Measurements from ENCODE around the gene CFAP46. TPM values are rescaled to one million over a fixed set of nuclear protein-coding genes. Genes with fewer than 3 reads are reported as not detected.
"Not testable (repeated sequence)": the region's sequence is repeated elsewhere in the genome, so short reads cannot be mapped to it uniquely, and the experiment has no call there.

CFAP46 gene
- total RNA-seq, 1 experiment from 2014 or later = not detected

DNA sequence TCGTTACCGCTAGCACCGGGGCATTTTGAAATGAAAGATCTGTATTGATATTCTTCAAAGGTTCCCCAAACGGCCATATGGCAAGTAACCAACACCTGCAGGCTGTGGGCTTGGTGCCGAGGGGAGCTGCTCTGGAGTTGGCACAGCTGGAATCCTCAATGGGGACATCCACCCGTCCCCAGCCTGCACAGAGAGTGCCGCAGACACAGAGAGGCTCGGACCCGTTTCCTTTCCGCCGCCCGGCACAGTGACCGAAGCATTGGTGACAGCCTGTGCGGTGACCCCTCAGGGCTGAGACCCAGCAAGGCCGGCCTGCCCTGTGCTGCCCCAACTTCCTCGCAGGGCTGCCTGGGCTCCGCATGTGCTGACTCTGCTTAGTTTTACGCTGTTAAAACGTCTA, 4.5 kb downstream of the CFAP46 start:
- CTCF ChIA-PET = no interaction called here
- TF ChIP-seq, protein P1, sequence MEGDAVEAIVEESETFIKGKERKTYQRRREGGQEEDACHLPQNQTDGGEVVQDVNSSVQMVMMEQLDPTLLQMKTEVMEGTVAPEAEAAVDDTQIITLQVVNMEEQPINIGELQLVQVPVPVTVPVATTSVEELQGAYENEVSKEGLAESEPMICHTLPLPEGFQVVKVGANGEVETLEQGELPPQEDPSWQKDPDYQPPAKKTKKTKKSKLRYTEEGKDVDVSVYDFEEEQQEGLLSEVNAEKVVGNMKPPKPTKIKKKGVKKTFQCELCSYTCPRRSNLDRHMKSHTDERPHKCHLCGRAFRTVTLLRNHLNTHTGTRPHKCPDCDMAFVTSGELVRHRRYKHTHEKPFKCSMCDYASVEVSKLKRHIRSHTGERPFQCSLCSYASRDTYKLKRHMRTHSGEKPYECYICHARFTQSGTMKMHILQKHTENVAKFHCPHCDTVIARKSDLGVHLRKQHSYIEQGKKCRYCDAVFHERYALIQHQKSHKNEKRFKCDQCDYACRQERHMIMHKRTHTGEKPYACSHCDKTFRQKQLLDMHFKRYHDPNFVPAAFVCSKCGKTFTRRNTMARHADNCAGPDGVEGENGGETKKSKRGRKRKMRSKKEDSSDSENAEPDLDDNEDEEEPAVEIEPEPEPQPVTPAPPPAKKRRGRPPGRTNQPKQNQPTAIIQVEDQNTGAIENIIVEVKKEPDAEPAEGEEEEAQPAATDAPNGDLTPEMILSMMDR (IDR thresholded peaks at IDR 0.05; ENCODE audit: unreplicated experiment) = no peak
- no peak for DNase-seq
- no TSS peak for BruUV-seq (replicated peaks)
- Mint-ChIP-seq H3K36me3 (ENCODE audit: insufficient read depth, unreplicated experiment) (no peaks in the 10 kb centered on the region), H3K27ac (ENCODE audit: unreplicated experiment) (no peak overlapping the region), H3K27me3 (ENCODE audit: unreplicated experiment) (peaks cover 21% of the 10 kb centered on the region), H3K9me3 (ENCODE audit: low read depth, unreplicated experiment) (no peaks in the 10 kb centered on the region), H3K4me3 (ENCODE audit: low read depth, unreplicated experiment) (no peak overlapping the region), H3K4me1 (ENCODE audit: low read depth, unreplicated experiment) (no peaks in the 10 kb centered on the region)
- intact Hi-C loops (cut with micrococcal nuclease; ENCODE audit: unreplicated experiment) = no loop called here

DNA sequence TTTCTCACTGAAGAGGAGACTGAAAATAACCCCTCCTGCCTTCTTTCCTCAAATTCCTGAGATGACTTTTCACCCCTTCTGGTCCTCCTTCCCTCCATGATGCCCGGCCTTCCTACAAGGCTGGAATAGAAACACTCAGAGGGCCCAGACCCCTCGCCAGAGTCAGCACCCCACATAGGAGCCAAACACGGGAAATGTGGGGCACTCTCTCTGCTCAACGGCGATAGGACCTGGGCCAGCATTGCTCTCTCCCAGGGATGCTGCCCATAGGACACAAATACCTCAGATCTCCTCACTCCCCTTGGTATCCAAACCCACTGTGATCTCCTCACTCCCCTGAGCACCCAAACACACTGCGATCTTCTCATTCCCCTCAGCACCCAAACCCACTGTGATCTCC, 7.4 kb downstream of the CFAP46 start:
- Mint-ChIP-seq H3K27ac (ENCODE audit: unreplicated experiment) (no peak overlapping the region), H3K4me1 (ENCODE audit: low read depth, unreplicated experiment) (no peaks in the 10 kb centered on the region), H3K27me3 (ENCODE audit: unreplicated experiment) (peaks cover 11% of the 10 kb centered on the region), H3K4me3 (ENCODE audit: low read depth, unreplicated experiment) (no peak overlapping the region), H3K9me3 (ENCODE audit: low read depth, unreplicated experiment) (no peaks in the 10 kb centered on the region), H3K36me3 (ENCODE audit: insufficient read depth, unreplicated experiment) (no peaks in the 10 kb centered on the region)
- TF ChIP-seq, protein P1 (IDR thresholded peaks at IDR 0.05; ENCODE audit: unreplicated experiment) = no peak
- no peak for DNase-seq
- CTCF ChIA-PET = no interaction called here
- intact Hi-C loops (cut with micrococcal nuclease; ENCODE audit: unreplicated experiment) = no loop called here
- BruUV-seq (replicated peaks) = no TSS peak

DNA sequence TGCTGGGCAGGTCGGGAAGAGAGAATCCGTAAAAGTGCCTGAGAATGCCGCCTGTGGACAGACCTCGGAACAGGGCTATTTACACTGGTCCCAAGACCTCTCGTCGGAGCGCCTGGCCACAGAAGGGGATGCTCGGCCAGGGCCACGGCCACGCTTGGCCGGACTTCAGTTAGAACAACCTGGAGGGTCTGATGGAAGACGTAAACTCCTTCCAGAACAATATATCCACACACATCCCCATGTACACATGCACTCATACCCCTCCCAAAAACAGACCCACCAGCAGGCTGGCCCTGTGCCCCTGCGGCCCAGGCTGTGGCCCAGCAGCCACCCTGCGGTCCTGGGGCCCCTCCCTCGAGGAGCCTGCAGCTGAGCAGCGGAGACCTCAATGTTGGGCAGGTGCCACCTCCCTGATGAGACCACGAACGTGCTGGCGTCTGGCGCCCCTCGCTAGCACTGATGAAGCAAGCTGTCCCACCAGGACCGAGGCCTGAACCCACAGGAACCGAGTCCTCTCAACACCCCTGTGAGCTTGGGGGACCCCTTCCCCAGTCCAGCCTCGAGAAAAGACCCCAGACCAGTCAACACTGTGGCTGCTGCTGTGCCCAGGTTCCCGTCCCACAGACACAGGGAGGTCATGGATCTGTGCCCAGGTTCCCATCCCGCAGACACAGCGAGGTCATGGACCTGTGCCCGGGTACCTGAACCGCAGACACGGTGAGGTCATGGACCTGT, 8.9 kb downstream of the CFAP46 start:
- TF ChIP-seq, protein P1 (IDR thresholded peaks at IDR 0.05; ENCODE audit: unreplicated experiment) = no peak
- Mint-ChIP-seq H3K9me3 (ENCODE audit: low read depth, unreplicated experiment) (no peaks in the 10 kb centered on the region), H3K4me1 (ENCODE audit: low read depth, unreplicated experiment) (no peaks in the 10 kb centered on the region), H3K27ac (ENCODE audit: unreplicated experiment) (no peak overlapping the region), H3K27me3 (ENCODE audit: unreplicated experiment) (peaks cover 11% of the 10 kb centered on the region), H3K4me3 (ENCODE audit: low read depth, unreplicated experiment) (no peak overlapping the region), H3K36me3 (ENCODE audit: insufficient read depth, unreplicated experiment) (no peaks in the 10 kb centered on the region)
- CTCF ChIA-PET = no interaction called here
- intact Hi-C loops (cut with micrococcal nuclease; ENCODE audit: unreplicated experiment) = no loop called here
- DNase-seq = no peak
- no TSS peak for BruUV-seq (replicated peaks)

DNA sequence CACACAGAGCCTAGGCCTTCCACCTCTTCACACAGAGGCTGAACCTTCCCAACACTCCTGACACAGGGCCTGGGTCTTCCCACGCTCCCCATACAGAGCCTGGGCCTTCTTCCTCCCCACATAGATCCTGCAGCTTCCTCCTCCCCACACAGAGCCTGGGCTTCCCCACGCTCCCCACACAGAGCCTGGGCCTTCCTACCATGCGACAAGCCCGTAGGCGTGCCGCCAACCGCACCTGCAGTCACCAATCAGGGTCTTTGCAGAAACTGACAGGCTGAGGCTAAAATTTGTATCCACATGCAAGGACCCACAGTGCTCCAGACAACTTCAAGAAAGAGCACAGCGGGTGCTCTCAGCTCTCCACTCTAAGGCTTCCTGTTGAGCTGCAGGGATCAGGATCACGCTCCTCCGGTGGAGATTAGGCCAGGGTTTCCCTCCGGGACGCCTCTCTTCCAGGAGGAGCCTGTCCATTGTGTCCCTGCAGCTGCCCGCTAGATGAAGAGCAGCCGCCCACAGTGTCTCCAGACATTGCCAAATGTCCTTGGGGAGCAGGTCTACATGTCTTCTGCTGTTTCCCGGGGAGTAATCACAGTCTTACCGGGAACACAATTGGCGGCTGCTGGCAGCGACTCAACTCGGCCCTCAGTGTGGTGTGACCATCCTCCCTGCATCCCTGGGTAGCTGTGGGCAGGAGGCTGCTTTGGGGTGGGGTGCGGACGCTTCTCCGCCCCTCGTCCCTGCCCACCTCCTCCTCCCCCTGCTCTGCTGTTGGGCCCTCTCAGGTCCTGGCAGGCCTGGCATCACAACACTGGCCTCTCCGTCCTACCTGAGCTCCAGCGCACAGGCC, 9.7 kb downstream of the CFAP46 start:
- intact Hi-C loops (cut with micrococcal nuclease; ENCODE audit: unreplicated experiment) = no loop called here
- no peaks in the 10 kb centered on the region for H3K4me1 Mint-ChIP-seq (ENCODE audit: low read depth, unreplicated experiment)
- BruUV-seq (replicated peaks) = no TSS peak
- TF ChIP-seq, protein P1 (IDR thresholded peaks at IDR 0.05; ENCODE audit: unreplicated experiment) = no peak
- peaks cover 11% of the 10 kb centered on the region for H3K27me3 Mint-ChIP-seq (ENCODE audit: unreplicated experiment)
- no peaks in the 10 kb centered on the region for H3K9me3 Mint-ChIP-seq (ENCODE audit: low read depth, unreplicated experiment)
- CTCF ChIA-PET = no interaction called here
- H3K4me3 Mint-ChIP-seq (ENCODE audit: low read depth, unreplicated experiment) = no peak overlapping the region
- no peak for DNase-seq
- H3K27ac Mint-ChIP-seq (ENCODE audit: unreplicated experiment) = no peak overlapping the region
- no peaks in the 10 kb centered on the region for H3K36me3 Mint-ChIP-seq (ENCODE audit: insufficient read depth, unreplicated experiment)

DNA sequence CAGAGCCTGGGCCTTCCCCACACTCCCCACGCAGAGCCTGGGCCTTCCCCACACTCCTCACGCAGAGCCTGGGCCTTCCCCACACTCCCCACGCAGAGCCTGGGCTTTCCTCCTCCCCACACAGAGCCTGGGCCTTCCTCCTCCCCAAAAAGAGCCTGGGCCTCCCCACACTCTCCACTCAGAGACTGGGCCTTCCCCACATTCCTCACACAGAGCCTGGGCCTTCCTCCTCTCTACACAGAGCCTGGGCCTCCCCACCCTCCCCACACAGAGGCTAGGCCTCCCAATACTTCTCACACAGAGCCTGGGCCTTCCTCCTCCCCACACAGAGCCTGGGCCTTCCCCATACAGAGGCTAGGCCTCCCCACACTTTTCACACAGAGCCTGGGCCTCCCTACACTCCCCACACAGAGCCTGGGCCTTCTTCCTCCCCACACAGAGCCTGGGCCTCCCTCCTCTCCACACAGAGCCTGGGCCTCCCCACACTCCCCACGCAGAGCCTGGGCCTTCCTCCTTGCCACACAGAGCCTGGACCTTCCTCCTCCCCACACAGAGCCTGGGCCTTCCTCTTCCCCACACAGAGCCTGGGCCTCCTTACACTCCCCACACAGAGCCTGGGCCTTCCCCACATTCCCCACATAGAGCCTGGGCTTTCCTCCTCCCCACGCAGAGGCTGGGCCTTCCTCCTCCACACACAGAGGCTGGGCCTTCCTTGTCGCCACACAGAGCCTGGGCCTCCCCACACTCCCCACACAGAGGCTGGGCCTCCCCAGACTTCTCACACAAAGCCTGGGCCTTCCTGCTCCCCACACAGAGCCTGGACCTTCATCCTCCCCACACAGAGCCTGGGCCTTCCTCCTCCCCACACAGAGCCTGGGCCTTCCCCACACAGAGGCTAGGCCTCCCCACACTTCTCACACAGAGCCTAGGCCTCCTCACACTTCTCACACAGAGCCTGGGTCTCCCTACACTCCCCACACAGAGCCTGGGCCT, 10.8 kb downstream of the CFAP46 start:
- H3K36me3 Mint-ChIP-seq (ENCODE audit: insufficient read depth, unreplicated experiment); H3K4me3 Mint-ChIP-seq (ENCODE audit: low read depth, unreplicated experiment); H3K9me3 Mint-ChIP-seq (ENCODE audit: low read depth, unreplicated experiment); H3K27ac Mint-ChIP-seq (ENCODE audit: unreplicated experiment); BruUV-seq (replicated peaks); DNase-seq; intact Hi-C loops (cut with micrococcal nuclease; ENCODE audit: unreplicated experiment); H3K4me1 Mint-ChIP-seq (ENCODE audit: low read depth, unreplicated experiment); CTCF ChIA-PET: not testable (repeated sequence)
- H3K27me3 Mint-ChIP-seq (ENCODE audit: unreplicated experiment) = peaks cover 11% of the 10 kb centered on the region

DNA sequence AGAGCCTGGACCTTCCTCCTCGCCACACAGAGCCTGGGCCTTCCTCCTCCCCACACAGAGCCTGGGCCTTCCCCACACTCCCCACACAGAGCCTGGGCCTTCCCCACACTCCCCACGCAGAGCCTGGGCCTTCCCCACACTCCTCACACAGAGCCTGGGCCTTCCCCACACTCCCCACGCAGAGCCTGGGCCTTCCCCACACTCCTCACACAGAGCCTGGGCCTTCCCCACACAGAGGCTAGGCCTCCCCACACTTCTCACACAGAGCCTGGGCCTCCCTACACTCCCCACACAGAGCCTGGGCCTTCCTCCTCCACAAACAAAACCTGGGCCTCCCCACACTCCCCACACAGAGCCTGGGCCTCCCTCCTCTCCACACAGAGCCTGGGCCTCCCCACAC, 11.7 kb downstream of the CFAP46 start:
- H3K36me3 Mint-ChIP-seq (ENCODE audit: insufficient read depth, unreplicated experiment); H3K27ac Mint-ChIP-seq (ENCODE audit: unreplicated experiment); H3K4me3 Mint-ChIP-seq (ENCODE audit: low read depth, unreplicated experiment); CTCF ChIA-PET; H3K9me3 Mint-ChIP-seq (ENCODE audit: low read depth, unreplicated experiment); H3K4me1 Mint-ChIP-seq (ENCODE audit: low read depth, unreplicated experiment); DNase-seq; intact Hi-C loops (cut with micrococcal nuclease; ENCODE audit: unreplicated experiment); BruUV-seq (replicated peaks): not testable (repeated sequence)
- peaks cover 11% of the 10 kb centered on the region for H3K27me3 Mint-ChIP-seq (ENCODE audit: unreplicated experiment)

Data from Calu3 (cell line).